GM23248 (cell line): ENCODE data around the gene FAM209A. TPM values are rescaled to one million over a fixed set of nuclear protein-coding genes. Genes with fewer than 3 reads are reported as not detected.

Source experiments
- DNase-seq: peaks from one replicate; pipeline ENCODE4 v3.0.0-alpha.2; 2015
- H2AFZ ChIP-seq: fragments of 200-600 bp; sonication (generic); 2 replicates; pipeline ENCODE4 v1.6.1; 2016; ENCODE audit warnings: antibody characterized with exemption
- H3F3A ChIP-seq: fragments of 200-600 bp; sonication (generic); 2 replicates; pipeline ENCODE4 v1.6.1; 2016; ENCODE audit warnings: mild to moderate bottlenecking, antibody characterized with exemption, mixed run types; ENCODE audit not compliant: insufficient read depth
- H3K27ac ChIP-seq: fragments of 200-600 bp; sonication (generic); 2 replicates; pipeline ENCODE4 v1.5.1; 2016; ENCODE audit warnings: mild to moderate bottlenecking
- H3K27me3 ChIP-seq: fragments of 200-600 bp; sonication (generic); replicated peaks from 2 replicates; pipeline ENCODE4 v1.6.1; 2016; ENCODE audit warnings: mild to moderate bottlenecking; ENCODE audit not compliant: insufficient read depth
- H3K36me3 ChIP-seq: fragments of 200-600 bp; sonication (generic); 2 replicates; pipeline ENCODE4 v1.6.1; 2016; ENCODE audit warnings: low read depth, mild to moderate bottlenecking
- H3K4me1 ChIP-seq: fragments of 200-600 bp; sonication (generic); 2 replicates; pipeline ENCODE4 v1.6.1; 2016; ENCODE audit warnings: mild to moderate bottlenecking; ENCODE audit not compliant: insufficient read depth
- H3K4me2 ChIP-seq: fragments of 200-600 bp; sonication (generic); one replicate; pipeline ENCODE4 v1.6.1; 2016; ENCODE audit warnings: mild to moderate bottlenecking; ENCODE audit not compliant: unreplicated experiment
- H3K4me3 ChIP-seq: fragments of 200-600 bp; sonication (generic); 2 replicates; pipeline ENCODE4 v1.5.1; 2016; ENCODE audit warnings: mild to moderate bottlenecking
- H3K79me2 ChIP-seq: fragments of 200-600 bp; sonication (generic); 2 replicates; pipeline ENCODE4 v1.6.1; 2016; ENCODE audit warnings: mild to moderate bottlenecking; ENCODE audit not compliant: insufficient read depth
- H3K9ac ChIP-seq: fragments of 200-600 bp; sonication (generic); 2 replicates; pipeline ENCODE4 v1.6.1; 2016; ENCODE audit warnings: mild to moderate bottlenecking
- H3K9me2 ChIP-seq: fragments of 200-600 bp; sonication (generic); 2 replicates; pipeline ENCODE4 v1.6.1; 2016; ENCODE audit warnings: mixed run types, mild to moderate bottlenecking, moderate library complexity; ENCODE audit not compliant: insufficient read depth
- H3K9me3 ChIP-seq: fragments of 200-600 bp; sonication (generic); one replicate; pipeline ENCODE4 v1.6.1; 2017; ENCODE audit warnings: low read depth
- H4K20me1 ChIP-seq: fragments of 200-600 bp; sonication (generic); 2 replicates; pipeline ENCODE4 v1.6.0; 2016; ENCODE audit not compliant: insufficient read depth
- EZH2 ChIP-seq: fragments of 200-600 bp; sonication (generic); IDR thresholded peaks from 2 replicates; pipeline ENCODE4 v1.6.1; 2018; ENCODE audit warnings: antibody characterized with exemption, mild to moderate bottlenecking; ENCODE audit not compliant: insufficient read depth, poor library complexity, severe bottlenecking
- EZH2phosphoT487 ChIP-seq: fragments of 200-600 bp; sonication (generic); IDR thresholded peaks from 2 replicates; pipeline ENCODE4 v1.6.1; 2018; ENCODE audit warnings: antibody characterized with exemption, moderate library complexity, mild to moderate bottlenecking, low read depth; ENCODE audit not compliant: insufficient read depth
- WGBS, 2 experiments: methylation state at CpG; one replicate each; pipeline ENCODE4 v1.1.6; 2015 to 2017; ENCODE audit warnings: low lambda C conversion rate in 2 of 2, low coverage in 1 of 2; ENCODE audit errors: missing lambda C conversion rate in 2 of 2; 5-methylcytosine and 5-hydroxymethylcytosine counted together
- in situ Hi-C: fragments of 300-500 bp; cut with MboI; formaldehyde crosslinking; loops from 2 replicates; pipeline ENCODE4 v1.15.0; 2020
- polyA plus RNA-seq: library from polyadenylated mRNA; unstranded; fragments of >200 nt; fragmentation: Nextera tagmentation; extraction: Ambion mirVana; gene quantifications from 2 replicates; pipeline ENCODE4 v1.2.1, GENCODE V29; 2016
- total RNA-seq: library from RNA; depleted of rRNA; stranded (reverse); fragments of >200 nt; shearing (Covaris generic); gene quantifications from 2 replicates; pipeline ENCODE4 v1.2.3, GENCODE V29; 2014

Gene FAM209A
- total and polyA plus RNA-seq, 2 experiments from 2014 or later: not detected

- 88 to 89% methylated on average over 21 to 22 of the region's 22 CpGs for WGBS, 2 experiments
- H3K4me2 ChIP-seq: no peak overlapping the region
- no peaks in the 10 kb centered on the region for H3K9me3 ChIP-seq
- H3K4me1 ChIP-seq: no peaks in the 10 kb centered on the region
- H3K36me3 ChIP-seq: peaks cover 12% of the 10 kb centered on the region
- H2AFZ ChIP-seq: no peak overlapping the region
- no peak overlapping the region for H3K9ac ChIP-seq
- no peaks in the 10 kb centered on the region for H3F3A ChIP-seq
- H3K9me2 ChIP-seq: no peaks in the 10 kb centered on the region
- TF ChIP-seq EZH2 (no peak), EZH2phosphoT487 (no peak)
- no peak overlapping the region for H3K4me3 ChIP-seq
- in situ Hi-C loops: no loop called here
- no peak for DNase-seq
- H4K20me1 ChIP-seq: no peaks in the 10 kb centered on the region
- H3K27ac ChIP-seq: no peak overlapping the region
- peaks cover 30% of the 10 kb centered on the region for H3K79me2 ChIP-seq
- no peaks in the 10 kb centered on the region for H3K27me3 ChIP-seq
These were observed 11.1 kb upstream of the FAM209A start for GRCh38 chr20:56513161-56514150.

- Histone ChIP-seq H3K9ac (no peak overlapping the region), H2AFZ (no peak overlapping the region), H3K4me1 (no peaks in the 10 kb centered on the region), H3K27me3 (no peaks in the 10 kb centered on the region), H3K79me2 (0 out of 2 replicates have a peak, but pooled peaks cover under 1% of the 10 kb centered on the region), H3K4me2 (no peak overlapping the region), H3K9me2 (no peaks in the 10 kb centered on the region), H3F3A (no peaks in the 10 kb centered on the region), H3K9me3 (no peaks in the 10 kb centered on the region), H3K4me3 (no peak overlapping the region), H4K20me1 (no peaks in the 10 kb centered on the region), H3K27ac (no peak overlapping the region), H3K36me3 (peaks cover 41% of the 10 kb centered on the region)
- no peak for DNase-seq
- 83 to 88% methylated on average over 5 of the region's 5 CpGs for WGBS, 2 experiments
- in situ Hi-C loops: no loop called here
- no peak for TF ChIP-seq EZH2phosphoT487
- TF ChIP-seq EZH2: no peak
These were observed 7.9 kb upstream of the FAM209A start for GRCh38 chr20:56516631-56517030.

- Histone ChIP-seq H3K4me3 (no peak overlapping the region), H3K9me3 (no peaks in the 10 kb centered on the region), H3K4me1 (no peaks in the 10 kb centered on the region), H2AFZ (no peak overlapping the region), H3K79me2 (no peaks in the 10 kb centered on the region), H3K27me3 (no peaks in the 10 kb centered on the region), H3K36me3 (peaks cover 41% of the 10 kb centered on the region), H3K9ac (no peak overlapping the region), H3K4me2 (no peak overlapping the region), H3K9me2 (no peaks in the 10 kb centered on the region), H3F3A (no peaks in the 10 kb centered on the region), H4K20me1 (no peaks in the 10 kb centered on the region), H3K27ac (no peak overlapping the region)
- in situ Hi-C loops: no loop called here
- TF ChIP-seq EZH2phosphoT487: no peak
- no peak for TF ChIP-seq EZH2
- WGBS, 2 experiments: 99% methylated on average over 7 of the region's 7 CpGs
- DNase-seq: no peak
These were observed 7.3 kb upstream of the FAM209A start for GRCh38 chr20:56517211-56517610.

- no peak for DNase-seq
- peaks cover 41% of the 10 kb centered on the region for H3K36me3 ChIP-seq
- H2AFZ ChIP-seq: no peak overlapping the region
- H3K9ac ChIP-seq: no peak overlapping the region
- H3F3A ChIP-seq: no peaks in the 10 kb centered on the region
- H3K9me3 ChIP-seq: no peaks in the 10 kb centered on the region
- H3K4me3 ChIP-seq: no peak overlapping the region
- H3K27ac ChIP-seq: no peak overlapping the region
- WGBS, 2 experiments: 91 to 95% methylated on average over 8 of the region's 8 CpGs
- no peaks in the 10 kb centered on the region for H3K79me2 ChIP-seq
- H3K27me3 ChIP-seq: no peaks in the 10 kb centered on the region
- no peak for TF ChIP-seq EZH2
- TF ChIP-seq EZH2phosphoT487: no peak
- no peaks in the 10 kb centered on the region for H3K9me2 ChIP-seq
- H3K4me2 ChIP-seq: no peak overlapping the region
- in situ Hi-C loops: no loop called here
- H4K20me1 ChIP-seq: no peaks in the 10 kb centered on the region
- H3K4me1 ChIP-seq: no peaks in the 10 kb centered on the region
These were observed 6.9 kb upstream of the FAM209A start for GRCh38 chr20:56517641-56518040.
